ENCODE results near the gene SLC12A8. TPM values are rescaled to one million over a fixed set of nuclear protein-coding genes. Genes with fewer than 3 reads are reported as not detected.

The SLC12A8 gene
- total RNA-seq, result 2.6 and 3.2 TPM in 2 replicates

DNA sequence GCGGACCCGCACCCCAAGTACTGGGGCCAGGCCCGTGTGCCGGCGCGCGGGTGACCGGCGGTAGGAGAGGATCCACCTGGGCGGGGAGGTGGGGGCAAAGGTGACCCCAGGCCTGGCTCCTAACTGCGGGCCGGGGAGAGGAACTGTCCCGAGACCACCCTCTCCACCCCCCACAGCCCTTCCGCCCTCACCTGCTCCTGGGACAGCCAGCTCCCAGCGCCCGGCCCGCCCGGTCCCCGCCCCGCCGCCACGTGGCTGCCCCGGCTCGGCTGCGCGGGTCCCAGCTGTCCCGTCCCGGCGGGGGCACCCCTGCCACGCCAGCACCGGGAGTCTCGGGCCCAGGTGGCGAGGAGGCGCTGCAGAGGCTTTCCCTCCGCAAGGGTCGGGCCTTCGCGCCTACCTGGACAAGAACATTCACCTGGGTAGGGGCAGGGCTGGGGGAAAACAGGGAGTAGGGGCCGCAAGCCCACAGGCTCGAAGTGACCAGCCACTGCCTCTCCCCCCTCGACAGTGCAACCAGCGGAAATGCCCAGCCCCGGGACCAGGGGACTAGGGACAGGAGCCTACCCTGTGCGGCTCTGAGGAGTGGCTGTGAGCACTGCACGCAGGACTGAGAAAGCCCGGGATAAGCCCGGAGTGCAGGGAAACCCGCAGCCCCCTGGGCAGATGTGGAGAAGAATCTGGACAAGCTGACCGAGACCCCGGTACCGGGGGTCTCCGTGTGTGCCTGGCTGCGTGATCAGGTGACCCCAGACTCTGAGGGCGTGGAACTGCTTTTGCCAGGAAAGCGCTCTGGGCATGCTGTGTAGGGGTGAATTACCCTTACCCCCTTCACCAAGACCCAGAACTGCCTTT is at the start of gene SLC12A8:
Gene SLC12A8 (minus strand): TSS at position 240 of the 855 bp plus-strand sequence. CDS start 1,399 bp downstream, outside the sequence.

GRCh38 chr3:125055913-125056745 is 156.4 kb downstream of the SLC12A8 start, which contains the start of gene HEG1:
HEG1 (minus strand) TSS chr3:125055997; CDS start chr3:125055890, 107 bp downstream.

Other genes with a start within 250 kb of the SLC12A8 start
- 145 and 149 TPM in 2 replicates for gene HEG1, start 156.8 kb downstream of the SLC12A8 start, total RNA-seq
- 11.2 and 15.4 TPM in 2 replicates for gene ZNF148, start 162.6 kb upstream of the SLC12A8 start, total RNA-seq

Data from cardiac ventricle fibroblast (primary cell).